HFF-Myc (cell line): ENCODE results near the gene CDC73.

Experiments used
- DNase-seq: peaks from one replicate; pipeline ENCODE4 v3.0.0-alpha.2; 2011; ENCODE audit warnings: low read depth; ENCODE audit errors: extremely low read depth
- H3K4me3 ChIP-seq: replicated peaks from 2 replicates; pipeline ENCODE4 v1.5.1; 2011; ENCODE audit warnings: low read depth, mild to moderate bottlenecking, control low read depth, low read length
- CTCF ChIP-seq: IDR thresholded peaks from 2 replicates; pipeline ENCODE4 v1.5.1; 2012; ENCODE audit warnings: mild to moderate bottlenecking, low read depth, low read length, control low read depth; ENCODE audit errors: missing control alignments

Gene CDC73

GRCh38 chr1:193087893-193088292 is 33.9 kb upstream of the CDC73 start:
- H3K4me3 ChIP-seq: no peak overlapping the region
- TF ChIP-seq CTCF: no peak
- no peak for DNase-seq

DNA sequence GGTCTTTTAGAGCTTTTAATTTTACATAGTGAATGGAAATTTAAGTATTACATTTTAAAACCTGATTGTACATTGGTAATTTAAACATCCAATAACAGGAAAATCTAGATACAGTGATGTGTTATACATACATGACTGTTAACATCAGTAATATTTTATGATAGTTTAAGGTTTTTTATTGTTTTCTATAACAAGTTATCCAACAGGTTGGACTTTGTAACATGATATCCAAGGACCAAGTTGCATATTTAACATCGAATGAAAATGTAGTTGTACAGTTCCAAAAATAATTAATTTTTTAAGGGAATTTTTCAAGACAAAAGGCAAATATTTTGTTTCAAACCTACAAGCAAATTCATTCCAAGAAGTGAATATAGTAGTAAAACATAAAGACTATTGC is 31.0 kb upstream of the CDC73 start:
- no peak overlapping the region for H3K4me3 ChIP-seq
- no peak for DNase-seq
- TF ChIP-seq CTCF: no peak

DNA sequence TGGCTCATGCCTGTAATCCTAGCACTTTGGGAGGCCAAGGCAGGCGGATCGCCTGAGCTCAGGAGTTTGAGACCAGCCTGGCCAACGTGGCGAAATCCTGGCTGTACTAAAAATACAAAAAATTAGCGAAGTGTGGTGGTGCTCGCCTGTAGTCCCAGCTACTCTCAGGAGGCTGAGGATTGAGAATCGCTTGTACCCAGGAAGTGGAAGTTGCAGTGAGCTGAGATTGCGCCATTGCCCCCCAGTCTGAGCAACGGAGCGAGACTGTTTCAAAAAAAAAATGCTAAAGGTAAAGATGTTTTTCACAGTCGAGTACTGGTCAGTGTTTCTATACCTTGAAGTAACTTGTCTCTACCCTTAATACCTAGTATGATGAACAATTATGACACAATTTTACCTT is 27.7 kb upstream of the CDC73 start:
- TF ChIP-seq CTCF: no peak
- H3K4me3 ChIP-seq: no peak overlapping the region
- no peak for DNase-seq

DNA sequence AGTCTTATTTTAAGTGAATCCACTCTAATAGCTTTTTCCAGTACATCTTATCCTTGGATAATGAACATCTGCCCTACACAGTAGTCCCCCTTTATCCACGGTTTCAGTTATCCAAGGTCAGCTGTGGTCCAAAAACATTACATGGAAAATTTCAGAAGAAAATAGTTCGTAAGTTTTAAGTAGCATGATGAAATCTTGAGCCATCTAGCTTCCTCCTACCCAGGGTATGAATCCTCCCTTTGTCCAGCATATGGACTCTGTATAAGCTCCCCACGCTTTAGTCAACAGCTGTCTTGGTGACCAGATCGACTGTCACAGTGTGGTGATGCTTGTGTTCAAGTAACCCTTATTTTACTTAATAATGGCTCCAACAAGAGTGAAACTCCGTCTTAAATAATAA is 19.2 kb upstream of the CDC73 start:
- no peak for TF ChIP-seq CTCF
- DNase-seq: no peak
- no peak overlapping the region for H3K4me3 ChIP-seq

DNA sequence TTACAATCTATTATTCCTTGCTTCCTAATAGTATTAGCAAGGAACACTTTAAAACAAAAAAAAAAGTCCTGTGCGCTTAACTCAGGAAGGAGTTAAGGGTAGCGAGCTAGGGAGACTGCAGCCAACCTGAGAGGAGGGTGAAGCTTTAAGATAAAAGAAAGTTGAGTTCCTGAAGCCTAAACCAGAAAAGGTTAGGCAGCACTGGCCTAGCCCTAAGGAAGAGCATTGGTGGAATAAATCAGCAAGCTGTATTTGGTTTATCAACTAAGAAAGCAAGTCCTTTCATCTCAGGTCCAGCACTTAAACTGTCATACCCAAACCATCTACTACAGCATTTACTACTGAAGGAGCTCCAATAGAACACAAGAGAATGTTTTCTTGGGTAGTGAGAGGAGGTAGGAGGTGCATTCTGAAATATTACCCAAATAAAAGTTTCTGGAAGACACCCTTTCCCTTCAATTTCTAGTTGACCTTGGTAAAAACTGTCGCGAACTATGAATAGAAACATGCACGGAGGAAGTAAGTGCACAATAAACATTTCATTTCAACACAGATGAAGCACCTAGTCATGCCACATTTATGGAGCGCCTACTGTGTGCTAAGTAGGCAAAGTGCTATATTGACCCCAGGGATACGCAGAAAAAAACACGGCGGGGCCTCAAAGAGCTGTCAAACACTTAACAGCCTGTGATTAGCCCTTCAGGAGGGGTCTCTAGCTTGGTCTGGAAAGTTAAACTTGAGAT is 17.9 kb upstream of the CDC73 start:
- H3K4me3 ChIP-seq: peak overlapping the region; percentile 81
- TF ChIP-seq CTCF: no peak
- no peak for DNase-seq

DNA sequence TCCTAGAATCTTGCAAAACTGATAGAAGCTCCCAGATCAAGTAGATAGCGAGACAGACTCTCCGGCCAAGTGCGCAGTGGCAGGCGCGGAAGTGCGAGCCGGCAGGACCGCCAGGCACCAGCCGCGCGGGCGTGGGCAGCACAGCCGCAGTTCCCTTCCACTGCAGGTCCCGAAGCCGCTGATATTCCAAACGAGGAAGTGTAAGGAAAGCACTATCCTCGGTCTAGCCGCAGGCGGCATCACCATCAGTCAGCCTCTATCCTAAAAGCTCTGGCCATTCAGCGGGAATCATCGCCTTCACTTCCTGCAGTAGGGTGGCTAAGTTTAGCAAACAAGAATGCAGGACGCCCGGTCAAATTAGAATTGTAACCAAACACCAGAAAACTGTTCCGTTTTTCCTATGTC is 17.3 kb upstream of the CDC73 start:
- no peak for TF ChIP-seq CTCF
- peak; percentile 20 for DNase-seq
- H3K4me3 ChIP-seq: peak overlapping the region; percentile 81
